ENCODE results near the gene CRYGN. TPM values are rescaled to one million over a fixed set of nuclear protein-coding genes. Genes with fewer than 3 reads are reported as not detected.

CRYGN gene
- total RNA-seq, 1 donor from 2014 or later: 1.3 TPM

DNA sequence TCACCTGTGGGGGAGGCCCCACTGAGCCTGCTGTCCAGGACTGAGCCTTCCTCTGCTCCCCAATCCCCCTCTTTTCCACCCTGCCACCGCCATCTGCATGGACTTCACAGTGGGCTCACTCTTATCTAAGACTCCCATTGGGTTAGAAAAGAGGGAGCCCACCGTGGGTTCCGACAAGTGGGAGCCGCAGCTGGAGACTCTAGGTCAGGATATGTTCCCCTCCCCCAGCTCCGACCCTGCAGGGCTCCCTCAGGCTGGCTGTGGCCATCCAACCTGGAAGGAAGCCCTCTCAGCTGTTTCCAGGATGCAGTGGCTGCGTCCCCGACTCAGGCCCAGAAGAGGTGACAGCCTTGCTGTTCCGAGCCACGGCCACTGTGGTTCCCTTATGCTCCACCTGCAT lies 34.9 kb downstream of the CRYGN start:
- H3K4me1 Mint-ChIP-seq (ENCODE audit: unreplicated experiment): peaks cover 51% of the 10 kb centered on the region
- no peaks in the 10 kb centered on the region for H3K36me3 Mint-ChIP-seq
- no peak overlapping the region for H3K27ac Mint-ChIP-seq
- no peak overlapping the region for H3K4me3 Mint-ChIP-seq
- peaks cover 5% of the 10 kb centered on the region for H3K27me3 Mint-ChIP-seq
- no peaks in the 10 kb centered on the region for H3K9me3 Mint-ChIP-seq
- DNase-seq (ENCODE audit: extremely low spot score, unreplicated experiment): no peak
- TF ChIP-seq CTCF (conservative IDR thresholded peaks at IDR 0.05): no peak

DNA sequence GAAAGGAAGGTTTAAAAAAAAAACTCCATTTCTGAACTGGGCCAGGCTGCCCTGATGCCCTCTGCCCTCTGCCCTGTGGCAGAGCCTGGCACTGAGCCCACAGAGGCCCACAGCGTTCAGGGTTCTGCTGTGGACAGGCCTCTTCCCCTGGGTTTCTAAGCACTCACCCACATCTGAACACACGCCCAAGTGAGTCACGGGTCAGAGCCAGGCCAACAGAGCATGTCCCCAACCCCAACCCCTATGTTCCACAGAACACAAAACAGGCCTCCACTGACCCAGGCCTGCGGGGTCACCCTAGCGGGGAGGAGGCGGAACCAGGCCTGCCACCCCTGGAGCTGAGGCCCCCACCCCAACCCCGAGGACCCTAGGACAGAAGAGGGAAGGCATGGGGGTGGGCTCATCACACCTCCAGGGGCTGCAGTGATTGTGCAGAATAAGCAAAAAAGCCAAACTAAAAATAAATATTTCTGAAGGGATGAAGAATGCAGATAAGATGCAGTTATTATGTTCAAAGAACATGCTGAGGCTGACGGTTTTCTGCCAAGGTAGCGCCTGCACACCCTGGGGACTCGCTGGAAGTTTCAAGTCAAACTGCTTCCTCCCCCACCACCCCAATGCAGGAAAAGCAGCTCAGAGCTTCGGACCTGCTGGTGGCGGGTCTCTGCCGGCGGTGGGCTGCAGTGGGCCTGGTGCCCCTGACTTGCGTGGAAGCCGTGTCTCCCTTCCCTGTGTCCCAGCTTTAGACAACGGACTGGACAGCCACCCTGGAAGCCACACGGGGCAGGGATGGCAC lies 35.5 kb downstream of the CRYGN start:
- TF ChIP-seq CTCF (conservative IDR thresholded peaks at IDR 0.05): no peak
- no peak for DNase-seq (ENCODE audit: extremely low spot score, unreplicated experiment)
- Mint-ChIP-seq H3K9me3 (no peaks in the 10 kb centered on the region), H3K27ac (no peak overlapping the region), H3K4me3 (no peak overlapping the region), H3K36me3 (no peaks in the 10 kb centered on the region), H3K4me1 (ENCODE audit: unreplicated experiment) (peaks cover 51% of the 10 kb centered on the region), H3K27me3 (peaks cover 5% of the 10 kb centered on the region)

DNA sequence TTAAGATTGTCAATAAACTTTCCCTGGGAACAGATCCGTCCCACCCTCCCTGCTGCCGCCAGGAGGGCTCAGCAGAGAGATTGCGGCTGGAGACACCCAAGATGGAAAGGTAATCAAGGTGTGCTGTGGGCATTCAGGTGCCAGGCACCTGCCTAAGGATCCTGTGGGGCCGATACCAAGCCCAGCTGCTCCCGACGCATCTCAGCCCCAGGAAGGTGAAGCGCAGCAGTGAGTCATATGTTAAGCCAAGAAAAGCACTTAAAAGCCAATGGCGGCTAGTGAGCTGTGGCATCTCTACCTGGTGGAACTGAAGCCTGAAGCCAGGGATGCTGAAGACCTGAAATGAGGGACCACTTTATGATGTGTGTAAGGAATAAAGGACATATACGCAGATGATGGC lies 36.2 kb downstream of the CRYGN start:
- no peak overlapping the region for H3K27ac Mint-ChIP-seq

DNA sequence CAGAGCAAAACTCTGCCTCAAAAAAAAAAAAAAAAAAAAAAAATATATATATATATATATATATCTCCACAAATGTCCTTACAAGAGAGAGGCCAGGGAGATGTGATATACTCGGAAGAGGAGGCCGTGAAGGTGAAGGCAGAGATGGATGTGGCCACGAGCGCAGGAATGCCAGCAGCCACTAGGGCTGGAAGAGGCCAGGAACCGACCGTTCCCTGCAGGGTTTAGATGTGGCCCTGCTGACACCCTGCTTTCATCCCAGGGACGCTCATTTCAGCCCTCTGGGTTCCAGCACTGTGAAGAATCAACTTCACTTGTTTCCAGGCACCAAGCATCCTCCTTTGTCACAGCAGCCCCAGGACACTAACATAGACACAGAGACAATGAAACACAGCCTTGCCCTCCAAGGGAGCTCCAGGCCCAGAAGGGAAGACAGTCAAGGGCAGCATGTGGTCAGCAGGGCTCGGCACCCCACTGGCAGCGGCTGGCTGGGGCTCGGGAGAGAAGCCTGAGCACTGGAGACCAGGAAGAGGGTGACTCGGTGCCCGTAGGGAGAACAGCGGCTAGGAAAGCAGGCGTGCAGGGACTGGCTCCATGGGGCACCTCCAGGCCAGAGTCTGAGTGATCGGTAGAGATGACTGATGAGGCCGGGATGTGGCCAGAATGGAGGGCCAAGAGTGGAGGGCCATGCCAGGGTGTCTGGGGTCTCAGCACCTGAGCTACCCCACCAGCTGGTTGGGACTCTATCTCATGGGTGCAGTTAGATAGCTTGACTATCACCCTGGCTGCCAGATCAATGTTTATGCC lies 37.7 kb downstream of the CRYGN start:
- Mint-ChIP-seq H3K4me1 (ENCODE audit: unreplicated experiment) (peaks cover 45% of the 10 kb centered on the region), H3K9me3 (no peaks in the 10 kb centered on the region), H3K27me3 (no peaks in the 10 kb centered on the region), H3K4me3 (peak overlapping the region; percentile 9), H3K36me3 (peaks cover 11% of the 10 kb centered on the region), H3K27ac (no peak overlapping the region)
- no peak for TF ChIP-seq CTCF (conservative IDR thresholded peaks at IDR 0.05)
- no peak for DNase-seq (ENCODE audit: extremely low spot score, unreplicated experiment)

More for the DNA sequence above, 36.2 kb downstream of the CRYGN start:
- TF ChIP-seq CTCF (conservative IDR thresholded peaks at IDR 0.05): no peak
- no peak overlapping the region for H3K4me3 Mint-ChIP-seq
- peaks cover under 1% of the 10 kb centered on the region for H3K36me3 Mint-ChIP-seq
- peaks cover 49% of the 10 kb centered on the region for H3K4me1 Mint-ChIP-seq (ENCODE audit: unreplicated experiment)
- no peak for DNase-seq (ENCODE audit: extremely low spot score, unreplicated experiment)
- peaks cover 2% of the 10 kb centered on the region for H3K27me3 Mint-ChIP-seq
- H3K9me3 Mint-ChIP-seq: no peaks in the 10 kb centered on the region

- Mint-ChIP-seq H3K27me3 (no peaks in the 10 kb centered on the region), H3K27ac (peak overlapping the region; percentile 6), H3K36me3 (peaks cover 11% of the 10 kb centered on the region), H3K4me1 (ENCODE audit: unreplicated experiment) (peaks cover 44% of the 10 kb centered on the region), H3K9me3 (no peaks in the 10 kb centered on the region), H3K4me3 (no peak overlapping the region)
- DNase-seq (ENCODE audit: extremely low spot score, unreplicated experiment): no peak
- no peak for TF ChIP-seq CTCF (conservative IDR thresholded peaks at IDR 0.05)
Observed at GRCh38 chr7:151400626-151401315, 39.2 kb downstream of the CRYGN start.

All from type B pancreatic cell (in vitro differentiated cells).